ENCODE measurements around the gene APOD. TPM values are rescaled to one million over a fixed set of nuclear protein-coding genes. Genes with fewer than 3 reads are reported as not detected.
"Not testable (repeated sequence)": the region's sequence is repeated elsewhere in the genome, so short reads cannot be mapped to it uniquely, and the experiment has no call there.

Gene APOD
- total RNA-seq, 1 experiment from 2014 or later = not detected

DNA sequence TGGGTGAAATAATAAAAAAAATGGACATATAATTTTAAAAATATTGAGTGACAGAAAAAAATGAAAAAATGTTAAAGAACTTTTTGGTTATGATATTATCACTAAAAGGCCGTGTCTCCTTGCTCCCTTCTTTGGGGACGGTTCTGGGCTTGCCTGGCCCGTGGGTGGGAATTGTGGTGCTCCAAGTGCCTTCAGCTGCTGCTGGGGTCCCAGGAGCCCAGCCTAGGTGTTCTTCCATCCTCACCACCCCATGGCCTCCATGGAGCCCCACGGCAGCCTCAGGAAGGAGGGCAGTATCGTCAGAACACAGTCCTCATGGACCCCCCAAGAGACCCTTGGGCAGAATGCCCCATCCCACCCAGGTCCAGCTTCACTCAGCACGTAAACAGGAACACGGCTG, 45.9 kb upstream of the APOD start:
- H3K9me3 ChIP-seq (ENCODE audit: control insufficient read depth, low read depth, low read length); H3K79me1 ChIP-seq (ENCODE audit: insufficient read depth, low read depth, low read length, poor library complexity, severe bottlenecking); H2BK12ac ChIP-seq (ENCODE audit: insufficient read length, low read depth, low read length); H3K4me3 Mint-ChIP-seq; H3K14ac ChIP-seq (ENCODE audit: insufficient read depth, low read length); H3K4me1 ChIP-seq (ENCODE audit: insufficient read depth, low read length); H2AFZ ChIP-seq (ENCODE audit: low read length); H3K27ac Mint-ChIP-seq; H2BK5ac ChIP-seq (ENCODE audit: insufficient read length, low read length); H4K8ac ChIP-seq (replicated peaks; ENCODE audit: insufficient read length, low read depth, low read length); H3K9me3 Mint-ChIP-seq; H2BK20ac ChIP-seq (ENCODE audit: low read depth, low read length, poor library complexity, severe bottlenecking); H3K27ac ChIP-seq (ENCODE audit: insufficient read length, low read depth, low read length); H3K4me2 ChIP-seq (ENCODE audit: insufficient read depth, insufficient read length, low read length); H3K18ac ChIP-seq (ENCODE audit: insufficient read length, low read depth, low read length); H4K91ac ChIP-seq (ENCODE audit: insufficient read length, low read depth, low read length); H2BK15ac ChIP-seq (ENCODE audit: low read depth, low read length); DNase-seq; H3K9ac ChIP-seq (ENCODE audit: extremely low read depth, insufficient read length, low read length); H3K79me2 ChIP-seq (ENCODE audit: insufficient read depth, low read length); H2BK120ac ChIP-seq (ENCODE audit: low read depth, low read length, poor library complexity, severe bottlenecking); H3K36me3 Mint-ChIP-seq (ENCODE audit: insufficient read depth in 1 of 3, low read depth in 3 of 3); H3K23ac ChIP-seq (ENCODE audit: insufficient read length, low read depth, low read length); H3T11ph ChIP-seq (ENCODE audit: low read length); H4K20me1 ChIP-seq (ENCODE audit: control insufficient read depth, insufficient read depth, insufficient read length); H3K56ac ChIP-seq (ENCODE audit: insufficient read length, low read depth, low read length); H3K27me3 ChIP-seq (ENCODE audit: insufficient read depth, low read length); H4K5ac ChIP-seq (ENCODE audit: insufficient read length, low read depth, low read length); H3K4ac ChIP-seq (ENCODE audit: low read depth, low read length); H3K23me2 ChIP-seq (ENCODE audit: insufficient read length, low read depth, low read length, poor library complexity, severe bottlenecking); H2AK5ac ChIP-seq (ENCODE audit: insufficient read length, low read length): not testable (repeated sequence)
- Mint-ChIP-seq H3K4me1 (peaks cover 19 to 21% of the 10 kb centered on the region in 2 experiments), H3K27me3 (ENCODE audit: low read depth) (peaks cover 19% of the 10 kb centered on the region)
- WGBS (ENCODE audit: extremely low coverage, insufficient read length, low lambda C conversion rate) = no CpG with 5 or more reads among the region's 7 CpGs

GRCh38 chr3:195628386-195628920, 44.7 kb upstream of the APOD start:
- Mint-ChIP-seq H3K27ac (peak overlapping the region in 1 of 3 experiments; percentile 92; a peak in 1 of 7 replicates), H3K27me3 (ENCODE audit: low read depth) (peaks cover 19% of the 10 kb centered on the region), H3K4me1 (peaks cover 19 to 20% of the 10 kb centered on the region in 2 experiments)
- not testable (repeated sequence) for H2AFZ ChIP-seq (ENCODE audit: low read length); H2BK120ac ChIP-seq (ENCODE audit: low read depth, low read length, poor library complexity, severe bottlenecking); H4K5ac ChIP-seq (ENCODE audit: insufficient read length, low read depth, low read length); H3K4me3 Mint-ChIP-seq; H3K4me2 ChIP-seq (ENCODE audit: insufficient read depth, insufficient read length, low read length); H3K4me1 ChIP-seq (ENCODE audit: insufficient read depth, low read length); H3K9ac ChIP-seq (ENCODE audit: extremely low read depth, insufficient read length, low read length); H4K8ac ChIP-seq (replicated peaks; ENCODE audit: insufficient read length, low read depth, low read length); H2BK15ac ChIP-seq (ENCODE audit: low read depth, low read length); H3K27me3 ChIP-seq (ENCODE audit: insufficient read depth, low read length); H2BK12ac ChIP-seq (ENCODE audit: insufficient read length, low read depth, low read length); DNase-seq; H4K91ac ChIP-seq (ENCODE audit: insufficient read length, low read depth, low read length); H3K79me2 ChIP-seq (ENCODE audit: insufficient read depth, low read length); H3K9me3 ChIP-seq (ENCODE audit: control insufficient read depth, low read depth, low read length); H2AK5ac ChIP-seq (ENCODE audit: insufficient read length, low read length); H3K4ac ChIP-seq (ENCODE audit: low read depth, low read length); H3K23me2 ChIP-seq (ENCODE audit: insufficient read length, low read depth, low read length, poor library complexity, severe bottlenecking); H3K18ac ChIP-seq (ENCODE audit: insufficient read length, low read depth, low read length); H2BK5ac ChIP-seq (ENCODE audit: insufficient read length, low read length); H3T11ph ChIP-seq (ENCODE audit: low read length); H3K9me3 Mint-ChIP-seq; H2BK20ac ChIP-seq (ENCODE audit: low read depth, low read length, poor library complexity, severe bottlenecking); H3K36me3 Mint-ChIP-seq (ENCODE audit: insufficient read depth in 1 of 3, low read depth in 3 of 3); H3K56ac ChIP-seq (ENCODE audit: insufficient read length, low read depth, low read length); H3K79me1 ChIP-seq (ENCODE audit: insufficient read depth, low read depth, low read length, poor library complexity, severe bottlenecking); H3K23ac ChIP-seq (ENCODE audit: insufficient read length, low read depth, low read length); H3K14ac ChIP-seq (ENCODE audit: insufficient read depth, low read length); H3K27ac ChIP-seq (ENCODE audit: insufficient read length, low read depth, low read length); H4K20me1 ChIP-seq (ENCODE audit: control insufficient read depth, insufficient read depth, insufficient read length)
- no CpG with 5 or more reads among the region's 23 CpGs for WGBS (ENCODE audit: extremely low coverage, insufficient read length, low lambda C conversion rate)
